HepG2 (cell line): ENCODE data around the gene DMAP1. TPM values are rescaled to one million over a fixed set of nuclear protein-coding genes. Genes with fewer than 3 reads are reported as not detected.

Source experiments
- CBFB ChIP-seq: sonication (generic); formaldehyde crosslinking; IDR thresholded peaks from 2 replicates; pipeline ENCODE4 v1.4.0; 2020; ENCODE audit warnings: missing genetic modification reagents
- FOXK1 ChIP-seq: sonication (generic); formaldehyde crosslinking; IDR thresholded peaks from 2 replicates; pipeline ENCODE4 v1.4.0; 2020; ENCODE audit warnings: low read depth, missing genetic modification reagents, borderline replicate concordance
- HNRNPUL1 ChIP-seq: fragments of 200-400 bp; formaldehyde crosslinking; IDR thresholded peaks from 2 replicates; pipeline ENCODE4 v1.6.1; 2017; ENCODE audit warnings: low read depth, mild to moderate bottlenecking, low read length, moderate library complexity
- KDM5B ChIP-seq: sonication (generic); formaldehyde crosslinking; IDR thresholded peaks from 2 replicates; pipeline ENCODE4 v1.4.0; 2020; ENCODE audit warnings: missing genetic modification reagents, mild to moderate bottlenecking, borderline replicate concordance
- MYC ChIP-seq: sonication (generic); formaldehyde crosslinking; IDR thresholded peaks from 2 replicates; pipeline ENCODE4 v1.9.0; 2021; ENCODE audit warnings: missing genetic modification reagents, borderline replicate concordance
- PRMT3 ChIP-seq: sonication (generic); formaldehyde crosslinking; IDR thresholded peaks from 2 replicates; pipeline ENCODE4 v1.8.1; 2022; ENCODE audit warnings: low read depth, mild to moderate bottlenecking, moderate library complexity, missing genetic modification reagents, borderline replicate concordance
- SSRP1 ChIP-seq: IDR thresholded peaks from 2 replicates; pipeline ENCODE4 v1.6.1; 2016; ENCODE audit warnings: control low read depth
- TBP ChIP-seq: sonication (generic); formaldehyde crosslinking; IDR thresholded peaks from 2 replicates; pipeline ENCODE4 v1.5.0; 2020; ENCODE audit warnings: missing genetic modification reagents
- ZNF33A ChIP-seq: sonication (generic); formaldehyde crosslinking; IDR thresholded peaks from 2 replicates; pipeline ENCODE4 v1.5.1; 2020; ENCODE audit warnings: missing genetic modification reagents, mild to moderate bottlenecking, moderate library complexity, borderline replicate concordance
- ZNF343 ChIP-seq: sonication (generic); formaldehyde crosslinking; IDR thresholded peaks from 2 replicates; pipeline ENCODE4 v1.4.0; 2020; ENCODE audit warnings: mild to moderate bottlenecking, missing genetic modification reagents
- ZNF564 ChIP-seq: sonication (generic); formaldehyde crosslinking; IDR thresholded peaks from 2 replicates; pipeline ENCODE4 v1.8.1; 2023; ENCODE audit warnings: mild to moderate bottlenecking, missing genetic modification reagents
- ZNF619 ChIP-seq: sonication (generic); formaldehyde crosslinking; IDR thresholded peaks from 2 replicates; pipeline ENCODE4 v1.4.0; 2020; ENCODE audit warnings: mild to moderate bottlenecking, missing genetic modification reagents
- ZNF713 ChIP-seq: sonication (generic); formaldehyde crosslinking; IDR thresholded peaks from 2 replicates; pipeline ENCODE4 v1.4.0; 2020; ENCODE audit warnings: mild to moderate bottlenecking, missing genetic modification reagents
- ZNF781 ChIP-seq: sonication (generic); formaldehyde crosslinking; IDR thresholded peaks from 2 replicates; pipeline ENCODE4 v1.5.1; 2020; ENCODE audit warnings: borderline replicate concordance, mild to moderate bottlenecking, missing genetic modification reagents; ENCODE audit errors: not compliant biosample characterization
- polyA plus RNA-seq, 8 experiments: library from polyadenylated mRNA; depleted of rRNA in 3 of 8; stranded (reverse) in 7 of 8; unstranded in 1 of 8; fragments of >200 nt; fragmentation: Illumina TruSeq in 4 of 8; extraction: Trizol in 4 of 8; gene quantifications; 2 replicates each; pipeline versions ENCODE4 v1.2.1 to v1.2.3, GENCODE V29; 2011 to 2016; ENCODE audit warnings: low read depth in 4 of 8, missing spikeins in 1 of 8, mixed read lengths in 1 of 8; ENCODE audit not compliant: insufficient read depth in 1 of 8
- total RNA-seq, 5 experiments: library from RNA; depleted of rRNA; stranded (reverse); fragments of >200 nt; fragmentation: Illumina TruSeq; extraction: Trizol; gene quantifications; 2 replicates each; pipeline ENCODE4 v1.2.3, GENCODE V29; 2016; ENCODE audit warnings: low read depth in 1 of 5
- TF ChIP-seq, protein P1 (sequence below): sonication (generic); formaldehyde crosslinking; IDR thresholded peaks from 2 replicates; pipeline ENCODE4 v1.8.0; 2022; ENCODE audit warnings: missing genetic modification reagents, mild to moderate bottlenecking, inconsistent platforms, borderline replicate concordance
- TF ChIP-seq, protein P2 (sequence below): sonication (generic); formaldehyde crosslinking; IDR thresholded peaks from 2 replicates; pipeline ENCODE4 v1.5.1; 2020; ENCODE audit warnings: missing genetic modification reagents, mild to moderate bottlenecking, borderline replicate concordance
- TF ChIP-seq, protein P3 (sequence below): sonication (generic); formaldehyde crosslinking; IDR thresholded peaks from 2 replicates; pipeline ENCODE4 v1.4.0; 2020; ENCODE audit warnings: missing genetic modification reagents
- TF ChIP-seq, protein P4 (sequence below): sonication (generic); formaldehyde crosslinking; IDR thresholded peaks from 2 replicates; pipeline ENCODE4 v1.4.0; 2020; ENCODE audit warnings: missing genetic modification reagents, mild to moderate bottlenecking, borderline replicate concordance
- TF ChIP-seq, protein P5 (sequence below): IDR thresholded peaks from 2 replicates; pipeline ENCODE4 v1.6.1; 2016; ENCODE audit warnings: mild to moderate bottlenecking, missing biosample characterization, missing genetic modification reagents
- TF ChIP-seq, protein P6 (sequence below): sonication (generic); formaldehyde crosslinking; IDR thresholded peaks from 2 replicates; pipeline ENCODE4 v1.5.1; 2020; ENCODE audit warnings: missing genetic modification reagents, mild to moderate bottlenecking, borderline replicate concordance

The DMAP1 gene
- total and polyA plus RNA-seq, 2 of the 13 experiments (the other 11 are each of a cell fraction or from before 2014, with no cell fraction given): 17.6 to 32.7 TPM

DNA sequence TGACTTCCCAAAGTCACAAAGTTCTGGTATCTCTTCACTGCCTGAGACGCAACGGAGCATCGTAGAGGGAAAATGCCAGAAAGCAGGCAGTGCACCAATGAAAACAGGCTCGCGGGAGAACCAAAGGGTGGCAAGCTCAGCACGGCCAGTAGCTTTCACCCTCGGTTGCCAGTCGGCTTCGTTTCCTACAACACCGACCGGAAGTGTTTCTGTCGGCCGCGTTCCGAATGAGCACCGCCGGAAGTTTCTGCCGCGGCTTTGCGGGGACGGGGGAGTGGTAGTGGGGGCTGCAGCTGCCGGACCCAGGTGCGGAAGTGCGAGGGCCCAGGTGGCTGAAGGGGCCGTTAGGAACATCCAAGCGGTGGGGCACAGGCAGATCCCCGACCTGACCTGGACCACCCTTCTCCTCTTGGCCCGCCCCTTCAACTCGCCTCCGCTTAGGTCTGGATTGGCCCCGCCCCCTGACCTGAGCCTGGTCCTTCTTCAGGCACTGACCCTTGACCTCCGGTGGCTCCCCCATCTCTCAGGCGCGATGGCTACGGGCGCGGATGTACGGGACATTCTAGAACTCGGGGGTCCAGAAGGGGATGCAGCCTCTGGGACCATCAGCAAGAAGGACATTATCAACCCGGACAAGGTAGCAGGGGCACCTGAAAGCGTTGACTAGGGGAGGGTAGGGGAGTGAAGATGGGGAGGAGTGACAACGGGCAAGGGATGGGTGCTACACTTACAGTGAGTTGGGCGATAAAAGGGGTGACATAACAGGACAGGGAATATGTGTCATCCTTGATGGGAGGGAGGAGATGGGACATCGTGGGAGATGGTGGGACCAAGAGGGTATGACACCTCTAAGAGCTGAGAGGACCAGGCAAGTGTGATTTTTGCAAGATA lies at the start of gene DMAP1 (continued):
- no peak for TF ChIP-seq ZNF33A
- TF ChIP-seq, protein P1, sequence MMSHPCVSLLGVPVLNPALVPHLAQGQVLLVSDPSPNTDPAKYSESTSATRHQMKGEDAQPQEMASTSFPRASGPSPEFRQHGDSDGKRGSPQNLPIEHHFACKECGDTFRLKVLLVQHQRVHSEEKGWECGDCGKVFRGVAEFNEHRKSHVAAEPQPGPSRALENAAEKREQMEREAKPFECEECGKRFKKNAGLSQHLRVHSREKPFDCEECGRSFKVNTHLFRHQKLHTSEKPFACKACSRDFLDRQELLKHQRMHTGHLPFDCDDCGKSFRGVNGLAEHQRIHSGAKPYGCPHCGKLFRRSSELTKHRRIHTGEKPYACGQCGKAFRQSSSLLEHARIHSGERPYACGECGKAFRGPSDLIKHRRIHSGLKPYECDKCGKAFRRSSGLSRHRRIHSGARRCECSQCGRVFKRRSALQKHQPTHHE (CRISPR knock-in tag): peak; percentile 86
- TF ChIP-seq, protein P2, sequence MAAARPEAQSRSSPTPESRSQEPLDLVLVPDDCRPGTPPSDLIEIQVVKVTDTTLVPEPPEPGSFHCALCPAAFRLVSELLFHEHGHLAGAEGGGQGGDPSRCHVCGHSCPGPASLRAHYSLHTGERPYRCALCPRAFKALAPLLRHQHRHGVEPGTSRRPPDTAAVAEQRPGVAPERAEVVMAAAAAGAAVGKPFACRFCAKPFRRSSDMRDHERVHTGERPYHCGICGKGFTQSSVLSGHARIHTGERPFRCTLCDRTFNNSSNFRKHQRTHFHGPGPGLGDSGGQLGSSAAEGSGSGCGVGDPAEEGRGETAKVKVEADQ: peak; percentile 95; the same call in 1 of the 2 replicates
- TF ChIP-seq ZNF781 (CRISPR knock-in tag): peak; percentile 66
- TF ChIP-seq CBFB: peak; percentile 72; the same call in 1 of the 2 replicates
- peak; percentile 92; the same call in 1 of the 2 replicates for TF ChIP-seq FOXK1 (CRISPR knock-in tag)
- TF ChIP-seq ZNF619: peak; percentile 57; the same call in 1 of the 2 replicates
- TF ChIP-seq, protein P3, sequence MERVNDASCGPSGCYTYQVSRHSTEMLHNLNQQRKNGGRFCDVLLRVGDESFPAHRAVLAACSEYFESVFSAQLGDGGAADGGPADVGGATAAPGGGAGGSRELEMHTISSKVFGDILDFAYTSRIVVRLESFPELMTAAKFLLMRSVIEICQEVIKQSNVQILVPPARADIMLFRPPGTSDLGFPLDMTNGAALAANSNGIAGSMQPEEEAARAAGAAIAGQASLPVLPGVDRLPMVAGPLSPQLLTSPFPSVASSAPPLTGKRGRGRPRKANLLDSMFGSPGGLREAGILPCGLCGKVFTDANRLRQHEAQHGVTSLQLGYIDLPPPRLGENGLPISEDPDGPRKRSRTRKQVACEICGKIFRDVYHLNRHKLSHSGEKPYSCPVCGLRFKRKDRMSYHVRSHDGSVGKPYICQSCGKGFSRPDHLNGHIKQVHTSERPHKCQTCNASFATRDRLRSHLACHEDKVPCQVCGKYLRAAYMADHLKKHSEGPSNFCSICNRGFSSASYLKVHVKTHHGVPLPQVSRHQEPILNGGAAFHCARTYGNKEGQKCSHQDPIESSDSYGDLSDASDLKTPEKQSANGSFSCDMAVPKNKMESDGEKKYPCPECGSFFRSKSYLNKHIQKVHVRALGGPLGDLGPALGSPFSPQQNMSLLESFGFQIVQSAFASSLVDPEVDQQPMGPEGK (CRISPR knock-in tag): peak; percentile 78
- TF ChIP-seq ZNF564 (CRISPR knock-in tag): peak; percentile 67; the same call in 1 of the 2 replicates
- peak; percentile 92 for TF ChIP-seq KDM5B (CRISPR knock-in tag)
- no peak; the same call in 1 of the 2 replicates for TF ChIP-seq ZNF343
- no peak for TF ChIP-seq HNRNPUL1
- TF ChIP-seq MYC: peak; percentile 58; the same call in 1 of the 2 replicates
- no peak for TF ChIP-seq TBP (CRISPR knock-in tag)
- TF ChIP-seq, protein P4, sequence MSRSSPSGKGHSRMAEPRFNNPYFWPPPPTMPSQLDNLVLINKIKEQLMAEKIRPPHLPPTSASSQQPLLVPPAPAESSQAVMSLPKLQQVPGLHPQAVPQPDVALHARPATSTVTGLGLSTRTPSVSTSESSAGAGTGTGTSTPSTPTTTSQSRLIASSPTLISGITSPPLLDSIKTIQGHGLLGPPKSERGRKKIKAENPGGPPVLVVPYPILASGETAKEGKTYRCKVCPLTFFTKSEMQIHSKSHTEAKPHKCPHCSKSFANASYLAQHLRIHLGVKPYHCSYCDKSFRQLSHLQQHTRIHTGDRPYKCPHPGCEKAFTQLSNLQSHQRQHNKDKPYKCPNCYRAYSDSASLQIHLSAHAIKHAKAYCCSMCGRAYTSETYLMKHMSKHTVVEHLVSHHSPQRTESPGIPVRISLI (CRISPR knock-in tag): peak; percentile 27; the same call in 1 of the 2 replicates
- TF ChIP-seq, protein P5, sequence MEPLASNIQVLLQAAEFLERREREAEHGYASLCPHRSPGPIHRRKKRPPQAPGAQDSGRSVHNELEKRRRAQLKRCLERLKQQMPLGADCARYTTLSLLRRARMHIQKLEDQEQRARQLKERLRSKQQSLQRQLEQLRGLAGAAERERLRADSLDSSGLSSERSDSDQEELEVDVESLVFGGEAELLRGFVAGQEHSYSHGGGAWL: peak; percentile 77
- TF ChIP-seq, protein P6, sequence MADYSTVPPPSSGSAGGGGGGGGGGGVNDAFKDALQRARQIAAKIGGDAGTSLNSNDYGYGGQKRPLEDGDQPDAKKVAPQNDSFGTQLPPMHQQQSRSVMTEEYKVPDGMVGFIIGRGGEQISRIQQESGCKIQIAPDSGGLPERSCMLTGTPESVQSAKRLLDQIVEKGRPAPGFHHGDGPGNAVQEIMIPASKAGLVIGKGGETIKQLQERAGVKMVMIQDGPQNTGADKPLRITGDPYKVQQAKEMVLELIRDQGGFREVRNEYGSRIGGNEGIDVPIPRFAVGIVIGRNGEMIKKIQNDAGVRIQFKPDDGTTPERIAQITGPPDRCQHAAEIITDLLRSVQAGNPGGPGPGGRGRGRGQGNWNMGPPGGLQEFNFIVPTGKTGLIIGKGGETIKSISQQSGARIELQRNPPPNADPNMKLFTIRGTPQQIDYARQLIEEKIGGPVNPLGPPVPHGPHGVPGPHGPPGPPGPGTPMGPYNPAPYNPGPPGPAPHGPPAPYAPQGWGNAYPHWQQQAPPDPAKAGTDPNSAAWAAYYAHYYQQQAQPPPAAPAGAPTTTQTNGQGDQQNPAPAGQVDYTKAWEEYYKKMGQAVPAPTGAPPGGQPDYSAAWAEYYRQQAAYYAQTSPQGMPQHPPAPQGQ (CRISPR knock-in tag): no peak
- peak; percentile 77; the same call in 1 of the 2 replicates for TF ChIP-seq SSRP1
- TF ChIP-seq PRMT3 (CRISPR knock-in tag): peak; percentile 86; the same call in 1 of the 2 replicates
- peak; percentile 29; the same call in 1 of the 2 replicates for TF ChIP-seq ZNF713 (CRISPR knock-in tag)
